T follicular helper cell (primary cell): ENCODE results near the gene RTL10.

Experiments used
- DNase-seq: peaks from one replicate; pipeline ENCODE4 v3.0.0-alpha.2; 2020; ENCODE audit warnings: low read depth

The RTL10 gene

GRCh38 chr22:19876314-19876940 lies 21.8 kb upstream of the RTL10 start:
- no peak for DNase-seq

- no peak for DNase-seq
Measured at GRCh38 chr22:19875531-19876313, 21.0 kb upstream of the RTL10 start.

- DNase-seq: no peak
Measured at GRCh38 chr22:19875061-19875530, 20.4 kb upstream of the RTL10 start.

- DNase-seq: no peak
Measured at GRCh38 chr22:19874307-19875060, 19.8 kb upstream of the RTL10 start.

GRCh38 chr22:19873960-19874306 lies 19.3 kb upstream of the RTL10 start:
- no peak for DNase-seq

GRCh38 chr22:19873138-19873959 lies 18.7 kb upstream of the RTL10 start:
- DNase-seq: no peak

GRCh38 chr22:19872779-19873137 lies 18.1 kb upstream of the RTL10 start:
- no peak for DNase-seq

GRCh38 chr22:19871845-19872778 lies 17.4 kb upstream of the RTL10 start:
- no peak for DNase-seq

GRCh38 chr22:19871023-19871844 lies 16.6 kb upstream of the RTL10 start:
- DNase-seq: no peak

GRCh38 chr22:19870153-19871022 lies 15.7 kb upstream of the RTL10 start:
- no peak for DNase-seq

GRCh38 chr22:19869497-19870152 lies 15.0 kb upstream of the RTL10 start:
- no peak for DNase-seq

- DNase-seq: no peak
Measured at GRCh38 chr22:19868773-19869471, 14.2 kb upstream of the RTL10 start.

GRCh38 chr22:19868333-19868732 lies 13.7 kb upstream of the RTL10 start:
- DNase-seq: no peak

GRCh38 chr22:19867617-19868016 lies 12.9 kb upstream of the RTL10 start:
- DNase-seq: no peak

- no peak for DNase-seq
Measured at GRCh38 chr22:19866665-19867009, 12.0 kb upstream of the RTL10 start.

GRCh38 chr22:19865141-19865829 lies 10.6 kb upstream of the RTL10 start:
- DNase-seq: no peak

GRCh38 chr22:19864538-19865106 lies 9.9 kb upstream of the RTL10 start:
- DNase-seq: no peak
